AG20443 (cell line): ENCODE measurements around the gene GNG8.
A peak's percentile ranks its signal among the peaks of the same experiment; 100 is the strongest.

Experiments used
- DNase-seq: peaks from one replicate; pipeline ENCODE4 v3.0.0; 2012; ENCODE audit warnings: low spot score, mixed read lengths

Gene GNG8

DNA sequence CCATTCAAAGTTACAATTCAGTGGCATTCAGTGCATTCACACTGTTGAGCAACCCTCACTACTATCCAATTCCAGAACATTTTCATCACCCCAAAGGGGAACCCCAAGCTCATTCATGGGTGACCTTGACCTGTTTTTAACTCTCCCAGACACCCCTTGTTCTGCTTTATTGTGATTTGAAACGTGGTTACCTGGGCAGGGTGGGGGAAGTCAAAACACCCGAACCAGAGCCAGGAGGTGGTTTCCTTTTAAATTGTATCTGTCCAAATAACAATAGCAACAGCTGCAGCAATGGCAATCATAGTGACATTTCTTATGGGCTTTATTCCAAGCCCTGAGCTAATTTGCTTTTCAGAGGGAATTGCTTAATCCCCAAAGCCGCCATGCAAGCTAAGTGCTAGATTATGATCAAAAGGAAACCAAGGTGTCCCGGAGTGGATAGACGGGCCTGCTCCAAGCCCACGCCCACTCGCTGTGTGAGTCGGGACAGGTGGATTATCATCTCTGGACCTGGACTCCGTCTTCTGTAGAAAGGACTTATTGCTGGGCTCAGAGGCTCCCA is 17.3 kb downstream of the GNG8 start:
- DNase-seq: peak; percentile 35

DNA sequence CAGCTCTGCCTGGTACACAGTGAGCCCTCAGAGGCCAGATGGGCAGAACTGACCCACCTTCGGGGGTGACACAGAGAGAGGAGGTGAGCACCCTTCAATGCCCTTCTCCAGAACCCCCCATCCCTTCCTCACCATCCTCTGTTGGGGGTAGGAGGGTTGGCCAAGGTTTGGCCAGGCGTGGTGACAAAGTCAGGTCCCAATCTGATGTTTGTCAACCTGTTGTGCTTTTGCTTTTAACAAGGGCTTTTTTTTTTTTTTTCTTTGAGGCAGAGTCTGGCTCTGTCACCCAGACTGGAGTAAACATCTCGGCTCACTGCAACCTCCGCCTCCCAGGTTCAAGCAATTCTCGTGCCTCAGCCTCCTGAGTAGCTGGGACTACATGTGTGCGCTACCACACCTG is 18.4 kb downstream of the GNG8 start:
- no peak for DNase-seq

DNA sequence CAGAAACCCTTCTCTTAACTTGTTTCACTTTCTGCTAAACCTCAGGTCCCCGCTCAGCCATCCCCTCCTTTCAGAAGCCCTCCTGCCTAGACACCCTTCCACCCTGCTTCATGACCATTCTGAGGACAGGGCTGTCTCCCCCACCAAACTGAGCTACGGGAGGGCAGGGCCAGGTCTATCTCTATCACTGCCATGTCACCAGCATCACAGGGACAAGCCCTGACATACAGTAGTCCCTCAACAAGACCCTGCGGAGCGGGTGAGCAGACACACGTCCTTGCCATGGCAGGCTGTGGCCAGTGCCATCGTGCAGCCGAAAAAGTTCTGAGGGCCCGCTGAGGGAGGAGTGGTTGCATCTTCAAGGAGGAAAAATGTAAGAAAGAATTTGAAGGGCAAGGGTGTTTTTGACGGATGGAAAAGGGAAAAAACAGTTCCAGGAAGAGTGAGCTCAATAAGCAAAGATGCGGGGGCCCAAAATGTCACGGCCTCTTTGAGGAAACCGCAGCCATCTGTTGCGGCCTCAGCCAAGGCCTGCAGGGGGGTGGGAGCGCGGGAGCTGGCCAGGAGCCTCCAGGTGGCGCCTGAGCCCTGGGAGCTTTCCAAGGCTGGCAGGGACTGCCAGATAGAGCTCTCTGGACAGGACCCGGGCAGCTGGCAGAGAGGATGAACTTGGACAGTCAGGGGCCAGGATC is 19.2 kb downstream of the GNG8 start:
- DNase-seq: peak; percentile 47

DNA sequence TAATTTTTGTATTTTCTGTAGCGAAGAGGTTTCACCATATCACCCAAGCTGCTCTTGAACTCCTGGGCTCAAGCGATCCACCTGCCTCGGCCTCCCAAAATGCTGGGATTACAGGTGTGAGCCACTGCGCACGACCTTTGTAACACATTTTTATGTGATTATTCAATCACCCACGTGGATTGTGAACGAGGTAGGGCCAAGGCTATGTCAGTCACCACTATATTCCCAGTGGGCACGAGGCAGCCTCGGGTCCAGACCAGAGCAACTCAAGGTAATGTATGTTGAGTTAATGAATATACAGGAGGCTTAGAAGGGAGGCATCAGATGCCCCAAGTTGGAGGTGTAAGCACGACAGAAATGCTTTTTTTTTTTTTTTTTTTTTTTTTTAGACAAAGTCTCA is 20.0 kb downstream of the GNG8 start:
- DNase-seq: no peak

DNA sequence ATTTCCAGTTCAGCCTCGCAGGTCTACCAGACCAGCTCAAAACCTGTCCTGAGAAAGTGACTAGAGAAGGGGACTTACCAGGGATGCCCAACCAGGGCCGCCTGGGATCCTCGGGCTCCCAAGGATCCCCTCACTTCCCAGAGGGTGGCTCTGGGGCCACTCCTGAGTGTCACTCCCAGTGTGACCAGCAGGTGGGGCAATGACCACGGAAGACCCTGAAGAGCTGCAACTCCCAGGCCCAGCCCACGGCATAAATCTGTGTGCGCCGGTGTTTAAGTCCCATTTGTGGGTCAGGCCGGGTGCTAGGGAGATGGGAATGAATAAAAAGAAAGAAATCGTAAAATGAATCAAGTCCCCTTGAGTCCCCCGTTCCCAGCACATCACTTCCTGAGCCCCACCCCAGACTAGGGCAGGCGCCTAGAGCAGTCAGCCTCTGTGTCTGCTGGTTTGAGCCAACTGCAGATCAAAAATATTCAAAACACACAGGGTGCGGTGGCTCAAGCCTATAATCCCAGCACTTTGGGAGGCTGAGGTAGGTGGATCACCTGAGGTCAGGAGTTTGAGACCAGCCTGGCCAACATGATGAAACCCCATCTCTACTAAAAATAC is 21.8 kb downstream of the GNG8 start:
- peak; percentile 85 for DNase-seq

DNA sequence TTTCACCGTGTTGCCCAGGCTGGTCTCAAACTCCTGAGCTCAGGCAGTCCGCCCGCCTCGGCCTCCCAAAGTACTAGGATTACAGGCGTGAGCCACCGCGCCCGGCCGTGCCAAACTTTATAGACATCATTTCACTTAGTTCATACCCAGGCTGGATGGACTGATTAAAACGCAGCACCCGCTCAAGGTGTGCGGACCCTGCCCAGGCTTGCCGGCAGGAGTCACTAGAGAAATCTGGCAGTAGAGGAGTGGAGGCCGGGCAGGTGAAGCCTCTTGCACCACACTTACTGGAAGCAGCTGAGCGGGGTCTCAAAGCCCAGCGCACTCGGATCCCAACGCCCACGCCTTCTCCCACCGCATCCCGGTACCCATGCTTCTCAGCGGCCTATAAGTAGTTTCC is 22.5 kb downstream of the GNG8 start:
- no peak for DNase-seq

DNA sequence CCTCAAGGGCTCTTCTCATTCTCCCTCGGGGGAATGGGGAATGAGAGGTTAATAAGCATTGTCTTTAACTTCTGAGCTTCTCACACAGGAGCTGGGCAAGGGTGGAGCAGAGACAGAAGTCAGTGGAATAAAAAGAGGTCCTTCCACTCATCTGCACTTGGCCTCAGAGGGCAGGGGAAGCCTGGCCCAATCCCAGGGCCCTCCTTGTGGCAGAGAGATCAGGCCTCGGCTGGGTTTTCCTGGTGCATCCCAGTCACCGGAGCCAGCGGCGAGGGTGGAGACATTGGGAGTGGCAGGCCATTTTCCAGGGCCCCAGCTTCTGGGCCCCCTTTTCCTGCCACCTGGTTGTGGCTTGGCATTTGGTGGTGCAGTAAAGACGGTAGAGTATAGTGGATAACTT is 24.2 kb downstream of the GNG8 start:
- peak; percentile 5 for DNase-seq

DNA sequence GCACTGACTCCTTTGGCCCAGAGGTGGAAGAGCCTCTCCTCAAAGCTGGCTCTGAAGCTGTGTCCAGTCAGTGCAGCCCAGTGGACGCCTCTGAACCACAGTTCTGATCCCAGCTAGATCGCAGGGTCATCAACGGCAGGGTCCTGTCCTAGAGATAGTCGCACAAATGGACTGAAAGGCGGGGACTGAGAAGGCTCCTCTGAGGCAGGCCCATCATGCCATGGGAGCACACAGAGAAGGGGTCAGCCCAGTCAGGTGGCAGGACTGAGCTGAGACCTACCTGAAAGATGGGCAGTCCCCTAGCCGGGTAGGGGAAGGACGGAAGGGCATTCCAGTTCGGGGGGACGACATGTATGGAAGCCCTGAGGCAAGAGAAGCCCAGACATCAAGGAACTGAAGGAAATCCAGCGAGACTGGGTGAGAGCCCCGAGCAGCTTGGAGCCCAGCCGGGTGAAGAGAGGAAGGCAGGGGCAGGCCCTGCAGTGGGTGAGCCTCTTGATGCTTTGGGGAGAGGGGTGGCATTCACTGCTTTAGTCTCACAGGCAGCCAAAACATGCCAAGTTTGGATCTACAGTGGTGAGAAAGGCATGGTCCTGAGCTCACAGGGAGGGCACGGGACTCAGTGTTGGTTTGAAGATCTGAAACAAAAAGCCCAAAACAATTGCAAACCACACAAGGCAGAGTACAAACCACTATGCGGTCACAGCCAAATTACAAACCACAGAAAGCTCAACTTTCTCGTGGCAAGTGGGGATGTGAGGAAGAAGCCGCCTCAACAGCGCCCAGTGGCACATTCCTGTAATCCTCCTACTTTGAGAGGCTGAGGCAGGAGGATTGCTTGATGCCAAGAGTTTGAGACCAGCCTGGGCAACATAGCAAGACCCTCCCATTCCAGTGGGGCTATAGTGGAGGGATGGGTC is 24.9 kb downstream of the GNG8 start:
- DNase-seq: peak; percentile 20

DNA sequence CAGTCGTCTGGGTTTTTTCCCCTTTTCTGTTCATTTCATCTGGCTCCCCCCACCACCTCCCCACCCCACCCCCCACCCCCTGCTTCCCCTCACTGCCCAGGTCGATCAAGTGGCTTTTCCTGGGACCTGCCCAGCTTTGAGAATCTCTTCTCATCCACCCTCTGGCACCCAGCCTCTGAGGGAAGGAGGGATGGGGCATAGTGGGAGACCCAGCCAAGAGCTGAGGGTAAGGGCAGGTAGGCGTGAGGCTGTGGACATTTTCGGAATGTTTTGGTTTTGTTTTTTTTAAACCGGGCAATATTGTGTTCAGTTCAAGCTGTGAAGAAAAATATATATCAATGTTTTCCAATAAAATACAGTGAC is 25.6 kb downstream of the GNG8 start:
- peak; percentile 3 for DNase-seq

DNA sequence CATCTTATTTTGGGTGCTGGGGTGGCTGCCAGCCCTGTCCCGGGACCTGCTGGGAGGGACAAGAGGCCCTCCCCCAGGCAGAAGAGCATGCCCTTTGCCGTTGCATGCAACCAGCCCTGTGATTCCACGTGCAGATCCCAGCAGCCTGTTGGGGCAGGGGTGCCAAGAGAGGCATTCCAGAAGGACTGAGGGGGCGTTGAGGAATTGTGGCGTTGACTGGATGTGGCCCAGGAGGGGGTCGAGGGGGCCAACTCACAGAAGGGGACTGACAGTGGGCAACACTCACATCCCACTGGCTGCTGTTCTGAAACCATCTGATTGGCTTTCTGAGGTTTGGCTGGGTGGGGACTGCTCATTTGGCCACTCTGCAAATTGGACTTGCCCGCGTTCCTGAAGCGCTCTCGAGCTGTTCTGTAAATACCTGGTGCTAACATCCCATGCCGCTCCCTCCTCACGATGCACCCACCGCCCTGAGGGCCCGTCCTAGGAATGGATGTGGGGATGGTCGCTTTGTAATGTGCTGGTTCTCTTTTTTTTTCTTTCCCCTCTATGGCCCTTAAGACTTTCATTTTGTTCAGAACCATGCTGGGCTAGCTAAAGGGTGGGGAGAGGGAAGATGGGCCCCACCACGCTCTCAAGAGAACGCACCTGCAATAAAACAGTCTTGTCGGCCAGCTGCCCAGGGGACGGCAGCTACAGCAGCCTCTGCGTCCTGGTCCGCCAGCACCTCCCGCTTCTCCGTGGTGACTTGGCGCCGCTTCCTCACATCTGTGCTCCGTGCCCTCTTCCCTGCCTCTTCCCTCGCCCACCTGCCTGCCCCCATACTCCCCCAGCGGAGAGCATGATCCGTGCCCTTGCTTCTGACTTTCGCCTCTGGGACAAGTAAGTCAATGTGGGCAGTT is 26.2 kb downstream of the GNG8 start:
- no peak for DNase-seq

DNA sequence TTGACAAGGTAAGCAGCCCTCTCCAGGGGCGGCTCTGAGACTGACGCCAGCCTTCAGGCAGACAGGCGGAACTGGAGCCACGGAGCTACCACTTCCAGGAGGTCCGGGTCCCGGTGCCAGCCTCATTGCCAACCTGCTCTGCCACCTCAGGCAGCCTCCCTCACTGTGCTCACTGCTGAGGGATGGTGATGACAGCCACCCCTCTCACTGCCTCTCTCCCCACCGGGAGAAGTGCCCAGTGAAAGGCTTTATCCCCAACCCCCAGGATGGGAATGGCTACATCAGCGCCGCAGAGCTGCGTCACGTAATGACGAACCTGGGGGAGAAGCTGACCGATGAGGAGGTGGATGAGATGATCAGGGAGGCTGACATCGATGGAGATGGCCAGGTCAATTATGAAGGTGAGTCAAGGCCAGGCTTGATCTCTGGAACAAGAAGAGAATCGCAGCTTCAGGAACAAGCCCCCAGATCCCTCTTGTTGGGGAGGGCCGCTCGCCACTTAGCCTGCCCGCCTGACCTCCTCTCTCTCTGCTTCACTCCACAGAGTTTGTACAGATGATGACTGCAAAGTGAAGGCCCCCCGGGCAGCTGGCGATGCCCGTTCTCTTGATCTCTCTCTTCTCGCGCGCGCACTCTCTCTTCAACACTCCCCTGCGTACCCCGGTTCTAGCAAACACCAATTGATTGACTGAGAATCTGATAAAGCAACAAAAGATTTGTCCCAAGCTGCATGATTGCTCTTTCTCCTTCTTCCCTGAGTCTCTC is 27.2 kb downstream of the GNG8 start:
- DNase-seq: no peak

DNA sequence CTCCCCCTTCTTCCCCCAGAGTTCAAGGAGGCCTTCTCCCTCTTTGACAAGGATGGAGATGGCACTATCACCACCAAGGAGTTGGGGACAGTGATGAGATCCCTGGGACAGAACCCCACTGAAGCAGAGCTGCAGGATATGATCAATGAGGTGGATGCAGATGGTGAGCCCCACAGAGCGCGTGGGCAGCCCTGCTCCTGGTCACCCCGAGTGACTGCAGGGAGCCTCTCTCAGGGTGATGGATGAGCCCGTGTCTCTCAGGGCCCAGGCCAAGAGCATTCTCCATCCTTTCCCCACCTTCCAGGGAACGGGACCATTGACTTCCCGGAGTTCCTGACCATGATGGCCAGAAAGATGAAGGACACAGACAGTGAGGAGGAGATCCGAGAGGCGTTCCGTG is 27.8 kb downstream of the GNG8 start:
- no peak for DNase-seq

DNA sequence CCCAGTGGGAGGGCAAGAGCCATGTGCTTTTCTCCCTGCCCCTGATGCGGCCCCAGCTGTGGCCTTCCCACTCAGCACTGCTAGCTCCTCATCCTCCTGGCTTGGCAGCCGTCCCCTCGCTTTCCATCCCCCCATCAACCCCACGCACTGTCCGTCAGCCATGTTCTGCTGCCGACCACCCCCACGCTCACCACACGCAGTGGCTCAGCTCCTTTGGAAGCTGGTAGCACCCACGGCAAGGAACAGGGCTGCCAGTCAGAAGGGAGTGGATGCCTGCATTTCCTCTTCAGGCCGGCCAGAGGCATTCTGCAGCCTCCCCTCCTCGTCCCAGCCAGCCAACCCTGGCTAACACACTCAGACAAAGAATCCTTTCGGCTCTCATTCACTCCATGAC is 28.6 kb downstream of the GNG8 start:
- DNase-seq: no peak

DNA sequence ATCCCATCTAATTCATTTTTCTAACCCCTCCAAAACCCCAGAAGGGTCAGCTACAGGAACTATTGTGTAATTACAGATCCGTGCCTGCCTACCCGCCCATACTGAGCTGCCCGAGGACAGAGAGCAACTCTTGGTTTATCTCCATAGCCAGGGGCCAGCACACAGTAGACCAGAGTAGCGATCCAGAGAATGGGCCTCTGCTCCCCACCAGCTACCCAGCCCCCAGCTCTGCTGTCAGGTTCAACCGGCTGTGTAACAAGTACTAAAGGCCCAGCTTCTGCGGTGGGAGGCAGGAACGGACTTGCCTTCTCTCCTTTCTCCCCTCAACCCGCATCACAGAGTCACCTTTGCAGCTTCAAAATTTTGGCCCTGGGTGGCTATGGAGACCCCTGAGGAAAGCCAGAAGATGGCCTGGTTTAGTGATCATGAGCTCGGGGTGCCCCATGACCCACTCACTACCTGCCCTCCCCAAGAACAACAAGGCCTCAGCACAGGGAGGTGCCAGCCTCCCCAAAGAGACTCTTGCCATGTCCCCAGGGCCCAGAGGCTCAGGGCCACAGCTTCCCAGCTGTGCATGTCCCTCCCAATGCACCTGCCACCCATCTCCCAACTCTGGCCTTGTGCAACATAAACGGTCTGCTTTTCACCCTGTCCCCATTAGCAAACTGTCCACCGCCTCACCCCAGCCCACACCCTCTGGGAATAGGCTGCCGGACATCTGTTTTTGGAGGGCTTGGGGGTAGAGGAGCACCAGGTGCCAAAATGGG is 29.1 kb downstream of the GNG8 start:
- DNase-seq: no peak

DNA sequence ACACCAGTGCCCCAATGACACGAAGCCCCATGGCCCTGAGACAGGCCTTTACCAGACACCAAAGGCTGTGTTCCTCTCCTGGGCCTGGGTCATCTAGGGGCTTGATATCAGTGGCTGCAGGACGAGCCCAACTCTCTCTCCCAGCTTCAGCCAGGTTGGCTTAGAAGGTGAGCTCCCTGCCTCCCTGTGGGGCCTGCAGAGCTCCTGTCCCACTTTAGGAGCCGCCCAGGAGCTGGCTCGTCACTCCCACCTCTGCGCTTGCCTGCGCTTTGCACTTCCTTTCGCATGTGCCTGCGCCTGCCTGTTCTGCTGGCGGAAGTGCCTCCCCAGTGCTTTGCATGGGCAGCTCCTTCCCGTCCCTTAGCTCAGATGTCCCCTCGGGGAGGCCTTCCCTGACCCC is 30.0 kb downstream of the GNG8 start:
- DNase-seq: no peak

DNA sequence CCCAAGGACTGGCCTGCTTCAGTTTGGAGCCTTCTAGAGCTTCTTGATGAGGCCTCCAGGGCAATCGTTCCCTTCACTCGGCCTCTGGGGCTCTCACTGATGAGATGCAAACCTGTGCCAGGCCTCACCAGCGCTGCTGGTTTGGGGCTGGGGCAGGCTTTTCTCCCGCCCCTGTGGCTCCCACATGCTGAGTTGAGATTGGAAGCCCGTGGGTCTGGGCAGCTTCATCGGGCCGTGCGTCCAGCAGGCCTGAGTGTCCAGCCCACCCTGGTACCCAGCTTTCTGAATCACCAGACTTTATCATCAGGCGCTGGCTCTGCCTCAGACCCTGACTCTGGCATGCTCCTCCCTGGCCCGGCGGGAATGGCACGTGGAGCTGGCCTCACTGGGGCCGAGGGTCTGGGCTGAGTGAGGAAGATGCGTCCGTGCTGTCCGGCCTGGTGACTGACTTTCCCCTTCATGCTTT is 30.6 kb downstream of the GNG8 start:
- DNase-seq: no peak

DNA sequence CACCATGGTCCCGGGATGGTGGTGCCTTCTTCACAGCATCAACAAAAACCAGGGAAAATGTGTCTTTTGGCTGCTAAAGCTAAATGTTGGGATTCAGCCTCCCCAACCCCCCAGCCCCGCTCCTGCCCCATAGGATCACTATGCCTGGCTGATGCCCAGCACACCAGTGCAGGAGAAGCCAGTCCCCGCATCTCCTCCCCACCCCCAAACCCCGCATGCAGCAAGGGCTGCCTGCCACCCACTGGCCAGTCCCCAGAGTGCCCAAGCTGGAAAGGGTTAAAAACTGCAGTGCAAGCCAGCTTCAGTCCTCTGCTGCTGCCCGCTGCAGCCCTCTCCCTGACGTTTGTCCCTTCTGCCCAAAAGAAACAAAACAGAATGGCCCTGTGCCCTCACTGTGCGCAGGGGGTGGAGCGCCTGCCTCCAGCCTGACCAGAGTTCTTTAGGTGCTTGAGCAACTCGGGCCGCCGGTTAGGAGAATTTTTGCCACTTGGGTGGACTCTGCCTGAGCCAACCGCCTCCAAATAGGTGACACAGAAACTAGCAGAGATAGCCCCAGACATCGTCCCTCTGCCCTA is 31.1 kb downstream of the GNG8 start:
- DNase-seq: no peak

DNA sequence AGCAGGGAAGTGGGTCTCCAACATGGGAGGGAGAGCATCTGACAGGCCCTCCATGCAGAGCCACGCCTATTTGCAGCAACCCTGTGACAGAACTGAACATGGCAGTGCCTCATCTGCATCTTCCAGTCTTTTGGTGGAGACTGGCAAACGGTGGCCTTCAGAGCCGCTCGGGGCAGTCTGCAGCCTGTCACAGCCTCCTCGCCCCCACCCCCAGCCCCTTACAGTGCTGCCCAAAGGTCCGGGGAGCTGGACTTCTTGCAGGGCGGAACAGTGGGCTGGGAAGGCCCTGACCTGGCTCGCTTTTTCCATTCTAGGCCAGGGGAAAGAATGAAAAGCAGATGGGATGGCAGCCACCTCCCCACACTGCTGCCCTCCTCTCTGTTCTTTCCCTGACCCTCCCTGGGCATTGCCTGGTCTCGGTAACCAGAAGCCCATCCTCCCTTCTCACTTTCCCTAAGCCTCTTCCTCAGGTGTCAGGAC is 32.2 kb downstream of the GNG8 start:
- peak; percentile 11 for DNase-seq

DNA sequence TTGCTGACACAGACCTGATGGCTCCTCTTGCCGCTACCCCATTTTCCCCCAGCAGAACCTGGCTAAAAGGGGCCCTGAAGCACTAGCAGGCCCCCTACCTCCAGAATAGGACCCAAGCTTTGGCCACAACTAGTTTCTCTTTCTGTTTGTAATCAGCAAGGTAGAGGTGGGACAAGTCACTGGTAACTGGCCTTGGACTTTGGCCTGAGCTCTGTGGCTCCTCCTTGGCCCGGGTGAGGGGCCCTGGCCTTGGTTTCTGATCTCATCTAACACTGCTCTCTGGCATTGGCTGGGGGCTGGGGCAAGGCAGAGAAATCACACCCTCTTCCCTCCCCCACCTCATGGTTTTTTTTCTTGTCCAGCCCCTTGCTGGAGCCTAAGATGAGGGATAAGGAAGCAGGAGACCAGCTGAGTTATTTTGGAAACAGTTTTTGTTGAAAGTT is 32.8 kb downstream of the GNG8 start:
- peak; percentile 11 for DNase-seq
